Stomach (tissue), 9 donors: ENCODE measurements around the gene GRWD1. TPM values are rescaled to one million over a fixed set of nuclear protein-coding genes. Genes with fewer than 3 reads are reported as not detected.

Source experiments
- DNase-seq, 2 donors: peaks; one replicate each; pipeline versions ENCODE4 v3.0.0 to v3.0.0-alpha.2; 2013 to 2019
- H3K27ac ChIP-seq, 5 donors: fragments of 200-600 bp in 4 of 5; sonication (generic) in 4 of 5; one replicate each; pipeline ENCODE4 v1.5.1; 2013 to 2019; ENCODE audit warnings: mild to moderate bottlenecking in 1 of 5, moderate library complexity in 1 of 5
- H3K27me3 ChIP-seq, 3 donors: fragments of 200-600 bp; sonication (generic); one replicate each; pipeline ENCODE4 v1.5.1; 2017 to 2019; ENCODE audit warnings: mixed run types in 1 of 3
- H3K36me3 ChIP-seq, 4 donors: fragments of 200-600 bp; sonication (generic); 1 replicate in 3 of 4; 2 replicates in 1 of 4; pipeline ENCODE4 v1.5.1; 2016 to 2019
- H3K4me1 ChIP-seq, 4 donors: fragments of 200-600 bp; sonication (generic); one replicate each; pipeline ENCODE4 v1.5.1; 2016 to 2019
- H3K4me3 ChIP-seq, 4 donors: fragments of 200-600 bp; sonication (generic) in 3 of 4; one replicate each; pipeline ENCODE4 v1.5.1; 2016 to 2019; ENCODE audit warnings: mild to moderate bottlenecking in 1 of 4
- H3K9me3 ChIP-seq, 4 donors: fragments of 200-600 bp; sonication (generic); one replicate each; pipeline ENCODE4 v1.5.1; 2016 to 2019
- CTCF ChIP-seq, 7 experiments: fragments of 450-650 bp in 4 of 7; fragments of 200-600 bp in 3 of 7; sonication (generic) in 3 of 7; IDR thresholded peaks; one replicate each; pipeline ENCODE4 v1.5.1; 2016 to 2019; ENCODE audit warnings: antibody characterized with exemption in 7 of 7, control low read depth in 2 of 7, mild to moderate bottlenecking in 1 of 7
- EP300 ChIP-seq: sonication (generic); formaldehyde crosslinking; IDR thresholded peaks from one replicate; pipeline ENCODE4 v1.6.1; 2017; ENCODE audit warnings: antibody characterized with exemption
- POLR2A ChIP-seq, 4 donors: fragments of 450-650 bp; IDR thresholded peaks; one replicate each; pipeline ENCODE4 v1.6.1; 2016; ENCODE audit warnings: antibody characterized with exemption in 4 of 4, control low read depth in 2 of 4, mild to moderate bottlenecking in 1 of 4, moderate library complexity in 1 of 4
- POLR2AphosphoS5 ChIP-seq, 3 donors: sonication (generic); formaldehyde crosslinking; IDR thresholded peaks; one replicate each; pipeline ENCODE4 v1.6.1; 2016; ENCODE audit warnings: antibody characterized with exemption in 3 of 3
- WGBS, 5 donors: extraction: QIAGEN DNeasy Blood & Tissue Kit in 3 of 5; methylation state at CpG; one replicate each; pipeline versions ENCODE4 v1.1.5 to v1.1.7; 2013 to 2018; 5-methylcytosine and 5-hydroxymethylcytosine counted together
- intact Hi-C: fragments of 100-400 bp; cut with DNase I; formaldehyde crosslinking; loops from one replicate; pipeline ENCODE4 v1.15.1; 2023; ENCODE audit warnings: low total_unique reads
- polyA plus RNA-seq, 3 donors: library from polyadenylated mRNA; stranded (reverse); fragments of 200-250 nt; gene quantifications; one replicate each; pipeline ENCODE4 v1.2.3, GENCODE V29; 2013
- total RNA-seq, 5 donors: library from RNA; depleted of rRNA; stranded (reverse); fragments of >200 nt; gene quantifications; one replicate each; pipeline versions ENCODE4 v1.1.0 to v1.2.3, GENCODE V29; 2014 to 2016
- donor health status: healthy with polysubstance abuse.
- donor health status: Bipolar disorder and iron deficiency.
- donor health status: healthy.

The GRWD1 gene
- total and polyA plus RNA-seq, 8 donors, result 5.8 to 49.4 (median 15.7) TPM

GRCh38 chr19:48413879-48414587 is 31.8 kb upstream of the GRWD1 start:
- peak in 1 of 2 donors; percentile 39 for DNase-seq
- H3K4me3 ChIP-seq, result peak overlapping the region in 3 of 4 donors; percentile 20 to 41 (median 32)
- H3K27me3 ChIP-seq, result peaks cover 0 to 56% (median 25%) of the 10 kb centered on the region in 3 donors
- peaks cover 15 to 23% (median 20%) of the 10 kb centered on the region in 4 donors for H3K4me1 ChIP-seq
- no peak overlapping the region for H3K27ac ChIP-seq
- 26 to 44% (median 34%) methylated on average over 11 to 24 of the region's 24 CpGs for WGBS, 5 donors
- intact Hi-C loops, result no loop called here
- TF ChIP-seq CTCF (IDR thresholded peaks at IDR 0.05), result no peak
- TF ChIP-seq POLR2A (IDR thresholded peaks at IDR 0.05), result no peak
- no peak for TF ChIP-seq EP300
- no peak for TF ChIP-seq POLR2AphosphoS5 (IDR thresholded peaks at IDR 0.05)
- H3K36me3 ChIP-seq, result no peaks in the 10 kb centered on the region
- H3K9me3 ChIP-seq, result no peaks in the 10 kb centered on the region

- H3K9me3 ChIP-seq, result no peaks in the 10 kb centered on the region
- H3K27ac ChIP-seq, result no peak overlapping the region
- H3K4me3 ChIP-seq, result peak overlapping the region; percentile 20 to 41 (median 28)
- WGBS, 5 donors, result 3 to 10% (median 4%) methylated on average over 11 to 14 of the region's 14 CpGs
- intact Hi-C loops, result no loop called here
- H3K4me1 ChIP-seq, result peaks cover 15 to 23% (median 20%) of the 10 kb centered on the region in 4 donors
- peaks cover 0 to 58% (median 25%) of the 10 kb centered on the region in 3 donors for H3K27me3 ChIP-seq
- TF ChIP-seq EP300 (no peak), CTCF (IDR thresholded peaks at IDR 0.05) (no peak), POLR2A (IDR thresholded peaks at IDR 0.05) (no peak), POLR2AphosphoS5 (IDR thresholded peaks at IDR 0.05) (no peak)
- no peaks in the 10 kb centered on the region for H3K36me3 ChIP-seq
- DNase-seq, result peak; percentile 78 to 82
Measured at GRCh38 chr19:48415395-48415794, 30.4 kb upstream of the GRWD1 start.

- intact Hi-C loops, result no loop called here
- Histone ChIP-seq H3K4me1 (peaks cover 15 to 23% (median 20%) of the 10 kb centered on the region in 4 donors), H3K9me3 (no peaks in the 10 kb centered on the region), H3K27ac (no peak overlapping the region), H3K27me3 (peaks cover 0 to 58% (median 25%) of the 10 kb centered on the region in 3 donors), H3K4me3 (peak overlapping the region; percentile 0 to 19 (median 8)), H3K36me3 (no peaks in the 10 kb centered on the region)
- 24 to 35% (median 29%) methylated on average over 27 to 30 of the region's 30 CpGs for WGBS, 5 donors
- no peak for DNase-seq
- TF ChIP-seq POLR2AphosphoS5 (IDR thresholded peaks at IDR 0.05) (no peak), POLR2A (IDR thresholded peaks at IDR 0.05) (no peak), EP300 (no peak), CTCF (IDR thresholded peaks at IDR 0.05) (no peak)
Measured at GRCh38 chr19:48415806-48416221, 30.0 kb upstream of the GRWD1 start.

- H3K4me3 ChIP-seq, result no peak overlapping the region
- H3K9me3 ChIP-seq, result no peaks in the 10 kb centered on the region
- intact Hi-C loops, result no loop called here
- no peak for DNase-seq
- WGBS, 5 donors, result 62 to 73% (median 64%) methylated on average over 7 of the region's 7 CpGs
- no peaks in the 10 kb centered on the region for H3K36me3 ChIP-seq
- H3K27ac ChIP-seq, result no peak overlapping the region
- TF ChIP-seq EP300 (no peak), POLR2AphosphoS5 (IDR thresholded peaks at IDR 0.05) (no peak), CTCF (IDR thresholded peaks at IDR 0.05) (no peak), POLR2A (IDR thresholded peaks at IDR 0.05) (no peak)
- H3K27me3 ChIP-seq, result peaks cover 0 to 67% (median 25%) of the 10 kb centered on the region in 3 donors
- H3K4me1 ChIP-seq, result peaks cover 15 to 23% (median 20%) of the 10 kb centered on the region in 4 donors
Measured at GRCh38 chr19:48417421-48417820, 28.4 kb upstream of the GRWD1 start.
